HG03571 (cell line): ENCODE results near the gene NRXN3.

ENCODE experiments used
- ATAC-seq: cut with Tn5 transposase; IDR thresholded peaks from one replicate; pipeline ENCODE4 v1.9.1; 2021; ENCODE audit not compliant: unreplicated experiment

Gene NRXN3

GRCh38 chr14:79177106-79177505, 1006.9 kb downstream of the NRXN3 start:
- ATAC-seq: no peak

GRCh38 chr14:79178719-79179118, 1008.5 kb downstream of the NRXN3 start:
- ATAC-seq: no peak

GRCh38 chr14:79179985-79180384, 1009.8 kb downstream of the NRXN3 start:
- ATAC-seq: no peak

- no peak for ATAC-seq
Observed at GRCh38 chr14:79180656-79181055, 1010.5 kb downstream of the NRXN3 start.

GRCh38 chr14:79186523-79186922, 1016.4 kb downstream of the NRXN3 start:
- ATAC-seq: no peak

GRCh38 chr14:79193689-79194477, 1023.7 kb downstream of the NRXN3 start:
- ATAC-seq: no peak

- no peak for ATAC-seq
Observed at GRCh38 chr14:79196216-79196615, 1026.0 kb downstream of the NRXN3 start.

GRCh38 chr14:79197516-79197915, 1027.3 kb downstream of the NRXN3 start:
- ATAC-seq: no peak

- ATAC-seq: no peak
Observed at GRCh38 chr14:79199217-79199616, 1029.0 kb downstream of the NRXN3 start.

GRCh38 chr14:79201564-79202207, 1031.5 kb downstream of the NRXN3 start:
- no peak for ATAC-seq

- ATAC-seq: no peak
Observed at GRCh38 chr14:79204591-79204990, 1034.4 kb downstream of the NRXN3 start.

GRCh38 chr14:79209418-79209817, 1039.2 kb downstream of the NRXN3 start:
- no peak for ATAC-seq

GRCh38 chr14:79225815-79226214, 1055.6 kb downstream of the NRXN3 start:
- no peak for ATAC-seq

- ATAC-seq: no peak
Observed at GRCh38 chr14:79229383-79229909, 1059.3 kb downstream of the NRXN3 start.

- no peak for ATAC-seq
Observed at GRCh38 chr14:79242666-79243065, 1072.5 kb downstream of the NRXN3 start.

GRCh38 chr14:79246173-79246572, 1076.0 kb downstream of the NRXN3 start:
- no peak for ATAC-seq

- ATAC-seq: no peak
Observed at GRCh38 chr14:79248126-79248525, 1078.0 kb downstream of the NRXN3 start.

GRCh38 chr14:79248771-79249170, 1078.6 kb downstream of the NRXN3 start:
- no peak for ATAC-seq

GRCh38 chr14:79251278-79251677, 1081.1 kb downstream of the NRXN3 start:
- ATAC-seq: no peak

GRCh38 chr14:79253576-79253975, 1083.4 kb downstream of the NRXN3 start:
- ATAC-seq: no peak

- no peak for ATAC-seq
Observed at GRCh38 chr14:79254069-79254775, 1084.0 kb downstream of the NRXN3 start.

GRCh38 chr14:79256380-79256779, 1086.2 kb downstream of the NRXN3 start:
- ATAC-seq: no peak
